Lower leg skin (tissue), 4 donors: ENCODE measurements around the gene MAGEA9. TPM values are rescaled to one million over a fixed set of nuclear protein-coding genes. Genes with fewer than 3 reads are reported as not detected.

Experiments used
- DNase-seq, 2 donors: peaks; one replicate each; pipeline ENCODE4 v3.0.0-alpha.2; 2019; ENCODE audit warnings: low spot score in 2 of 2
- H3K4me3 ChIP-seq: fragments of 200-600 bp; sonication (generic); 2 replicates; pipeline ENCODE4 v1.5.1; 2017; ENCODE audit warnings: mild to moderate bottlenecking, low read depth; ENCODE audit not compliant: poor library complexity, severe bottlenecking
- POLR2A ChIP-seq, 2 donors: fragments of 450-650 bp; IDR thresholded peaks; one replicate each; pipeline ENCODE4 v1.6.1; 2016 to 2017; ENCODE audit warnings: antibody characterized with exemption in 2 of 2, mild to moderate bottlenecking in 1 of 2, moderate library complexity in 1 of 2
- WGBS, 2 donors: methylation state at CpG; one replicate each; pipeline ENCODE4 v1.1.5; 2018; 5-methylcytosine and 5-hydroxymethylcytosine counted together
- intact Hi-C: fragments of 100-400 bp; cut with DNase I; formaldehyde crosslinking; loops from one replicate; pipeline ENCODE4 v1.15.0; 2023; ENCODE audit warnings: low total_unique reads
- total RNA-seq, 4 donors: library from RNA; depleted of rRNA; stranded (reverse); fragments of >200 nt; gene quantifications; one replicate each; pipeline ENCODE4 v1.1.0, GENCODE V29; 2016
- TF ChIP-seq, protein P1 (sequence below), 3 donors: fragments of 450-650 bp; IDR thresholded peaks; one replicate each; pipeline ENCODE4 v1.5.1; 2016; ENCODE audit warnings: antibody characterized with exemption in 3 of 3, mild to moderate bottlenecking in 3 of 3, moderate library complexity in 2 of 3

Gene MAGEA9
- total RNA-seq, 4 donors from 2014 or later, result not detected

DNA sequence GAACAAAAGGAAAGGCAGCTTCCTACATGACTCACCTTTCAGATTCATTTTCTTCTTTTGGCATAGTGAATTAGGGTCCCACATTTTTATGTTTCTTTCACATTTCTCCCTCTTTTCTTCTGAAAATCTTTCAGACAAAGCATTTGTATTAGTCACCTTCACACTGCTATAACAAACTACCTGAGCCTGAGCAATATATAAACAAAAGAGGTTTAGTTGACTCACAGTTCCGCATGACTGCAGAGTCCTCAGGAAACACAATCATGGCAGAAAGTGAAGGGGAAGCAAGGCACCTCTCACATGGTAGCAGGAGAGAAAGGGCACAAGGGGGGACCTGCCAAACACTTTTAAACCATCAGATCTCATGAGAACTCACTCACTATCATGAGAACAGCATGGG, 36.9 kb downstream of the MAGEA9 start:
- no peak overlapping the region for H3K4me3 ChIP-seq
- no peak for DNase-seq
- TF ChIP-seq, protein P1, sequence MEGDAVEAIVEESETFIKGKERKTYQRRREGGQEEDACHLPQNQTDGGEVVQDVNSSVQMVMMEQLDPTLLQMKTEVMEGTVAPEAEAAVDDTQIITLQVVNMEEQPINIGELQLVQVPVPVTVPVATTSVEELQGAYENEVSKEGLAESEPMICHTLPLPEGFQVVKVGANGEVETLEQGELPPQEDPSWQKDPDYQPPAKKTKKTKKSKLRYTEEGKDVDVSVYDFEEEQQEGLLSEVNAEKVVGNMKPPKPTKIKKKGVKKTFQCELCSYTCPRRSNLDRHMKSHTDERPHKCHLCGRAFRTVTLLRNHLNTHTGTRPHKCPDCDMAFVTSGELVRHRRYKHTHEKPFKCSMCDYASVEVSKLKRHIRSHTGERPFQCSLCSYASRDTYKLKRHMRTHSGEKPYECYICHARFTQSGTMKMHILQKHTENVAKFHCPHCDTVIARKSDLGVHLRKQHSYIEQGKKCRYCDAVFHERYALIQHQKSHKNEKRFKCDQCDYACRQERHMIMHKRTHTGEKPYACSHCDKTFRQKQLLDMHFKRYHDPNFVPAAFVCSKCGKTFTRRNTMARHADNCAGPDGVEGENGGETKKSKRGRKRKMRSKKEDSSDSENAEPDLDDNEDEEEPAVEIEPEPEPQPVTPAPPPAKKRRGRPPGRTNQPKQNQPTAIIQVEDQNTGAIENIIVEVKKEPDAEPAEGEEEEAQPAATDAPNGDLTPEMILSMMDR (IDR thresholded peaks at IDR 0.05), result no peak
- no peak for TF ChIP-seq POLR2A (IDR thresholded peaks at IDR 0.05)
- intact Hi-C loops, result no loop called here
- WGBS, 2 donors, result 72 to 85% methylated on average over 1 of the region's 1 CpG

DNA sequence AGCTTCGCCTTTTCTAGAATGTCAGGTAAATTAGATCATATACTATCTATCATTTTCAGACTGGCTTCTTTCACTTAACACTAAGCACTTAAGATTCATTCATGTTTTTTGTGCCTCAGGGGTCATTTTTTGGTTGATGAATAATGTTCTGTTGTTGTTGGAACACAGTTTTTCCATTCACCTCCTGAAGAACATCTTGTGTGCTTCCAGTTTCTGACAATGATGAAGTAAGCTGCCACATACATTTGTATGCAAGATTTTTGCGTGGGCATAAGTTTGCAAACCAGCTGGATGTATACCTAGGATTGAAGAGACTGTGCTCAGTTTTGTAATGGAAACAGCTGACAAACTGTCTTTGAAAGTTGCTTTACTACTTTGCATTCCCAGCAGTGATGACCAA, 37.6 kb downstream of the MAGEA9 start:
- DNase-seq, result no peak
- intact Hi-C loops, result no loop called here
- no peak for TF ChIP-seq POLR2A (IDR thresholded peaks at IDR 0.05)
- TF ChIP-seq, protein P1 (IDR thresholded peaks at IDR 0.05), result no peak
- H3K4me3 ChIP-seq, result no peak overlapping the region
- 51 to 59% methylated on average over 2 of the region's 2 CpGs for WGBS, 2 donors

DNA sequence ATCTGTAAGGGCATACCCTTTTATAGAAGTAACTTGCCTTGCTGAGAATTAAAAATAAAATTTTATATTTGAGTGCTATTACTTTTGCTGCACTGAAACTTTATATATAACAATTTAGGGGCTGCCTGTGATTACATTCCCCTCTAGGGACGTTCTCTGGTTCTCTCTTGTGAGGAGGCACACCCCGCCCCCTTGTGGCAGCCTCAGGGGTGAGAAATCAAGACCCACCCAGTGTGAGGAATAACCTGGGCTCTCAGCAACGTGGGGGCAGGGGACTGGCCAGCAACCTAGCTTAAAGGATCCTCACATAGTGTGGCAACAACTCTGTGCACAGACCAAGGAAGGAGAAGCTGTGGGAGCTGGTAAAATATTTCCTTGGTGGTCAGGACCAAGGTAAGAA, 43.7 kb downstream of the MAGEA9 start:
- TF ChIP-seq, protein P1 (IDR thresholded peaks at IDR 0.05), result no peak
- no peak for TF ChIP-seq POLR2A (IDR thresholded peaks at IDR 0.05)
- WGBS, 2 donors, result 0 to 4% methylated on average over 2 to 3 of the region's 3 CpGs
- H3K4me3 ChIP-seq, result no peak overlapping the region
- no peak for DNase-seq
- intact Hi-C loops, result no loop called here

DNA sequence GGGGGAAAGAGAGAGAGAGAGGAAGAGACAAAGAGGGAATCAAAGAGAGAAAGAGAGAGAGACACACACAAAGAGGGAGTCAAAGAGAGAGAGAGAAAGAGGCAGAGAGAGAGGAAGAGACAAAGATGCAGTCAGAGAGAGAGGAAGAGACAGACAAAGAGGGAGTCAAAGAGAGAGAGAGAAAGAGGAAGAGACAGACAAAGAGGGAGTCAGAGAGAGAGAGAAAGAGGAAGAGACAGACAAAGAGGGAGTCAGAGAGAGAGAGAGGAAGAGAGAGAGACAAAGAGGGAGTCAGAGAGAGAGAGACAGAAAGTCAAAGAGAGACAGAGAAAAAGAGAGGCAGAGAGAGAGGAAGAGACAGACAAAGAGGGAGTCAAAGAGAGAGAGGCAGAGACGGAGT, 45.5 kb downstream of the MAGEA9 start:
- intact Hi-C loops, result no loop called here
- WGBS, 2 donors, result 70 to 83% methylated on average over 1 of the region's 1 CpG
- no peak for TF ChIP-seq POLR2A (IDR thresholded peaks at IDR 0.05)
- TF ChIP-seq, protein P1 (IDR thresholded peaks at IDR 0.05), result no peak
- DNase-seq, result no peak
- H3K4me3 ChIP-seq, result no peak overlapping the region

DNA sequence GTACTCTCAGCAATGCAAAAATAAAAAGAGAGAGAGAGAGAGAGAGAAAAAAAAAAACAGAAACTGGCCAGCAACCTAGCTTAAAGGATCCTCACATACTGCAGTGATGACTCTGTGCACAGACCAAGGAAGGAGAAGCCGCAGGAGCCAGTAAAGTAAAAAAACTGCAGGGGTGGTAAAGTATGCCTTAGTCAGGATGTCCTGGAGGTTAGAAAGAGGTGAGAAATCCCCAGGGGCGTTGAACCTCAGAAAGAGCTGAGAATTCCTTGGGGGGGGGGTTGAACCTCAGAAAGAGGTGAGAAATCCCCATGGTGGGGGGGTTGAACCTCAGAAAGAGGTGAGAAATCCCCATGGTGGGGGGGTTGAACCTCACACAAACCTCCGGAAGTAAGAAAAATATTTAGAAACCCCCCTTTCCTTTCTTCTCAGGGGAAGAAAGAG, 48.0 kb downstream of the MAGEA9 start:
- TF ChIP-seq, protein P1 (IDR thresholded peaks at IDR 0.05), result no peak
- TF ChIP-seq POLR2A (IDR thresholded peaks at IDR 0.05), result no peak
- intact Hi-C loops, result no loop called here
- H3K4me3 ChIP-seq, result no peak overlapping the region
- no peak for DNase-seq
- 34 to 50% methylated on average over 3 of the region's 3 CpGs for WGBS, 2 donors

GRCh38 chrX:149830192-149830873, 48.6 kb downstream of the MAGEA9 start:
- intact Hi-C loops, result no loop called here
- 3 to 13% methylated on average over 18 of the region's 18 CpGs for WGBS, 2 donors
- TF ChIP-seq, protein P1 (IDR thresholded peaks at IDR 0.05), result no peak
- no peak for TF ChIP-seq POLR2A (IDR thresholded peaks at IDR 0.05)
- no peak overlapping the region for H3K4me3 ChIP-seq
- DNase-seq, result no peak
